K562 (cell line): ENCODE results near the gene ARL4D. TPM values are rescaled to one million over a fixed set of nuclear protein-coding genes. Genes with fewer than 3 reads are reported as not detected.
A peak's percentile ranks its signal among the peaks of the same experiment; 100 is the strongest.

ENCODE experiments used
- BHLHE40 ChIP-seq: IDR thresholded peaks from 2 replicates; pipeline ENCODE4 v1.6.1; 2011; ENCODE audit warnings: low read length, improper control_type of control experiment
- C11orf30 ChIP-seq: fragments of 450-650 bp; IDR thresholded peaks from 2 replicates; pipeline ENCODE4 v1.6.1; 2016; ENCODE audit warnings: low read depth, mild to moderate bottlenecking
- MAFF ChIP-seq: IDR thresholded peaks from 2 replicates; pipeline ENCODE4 v1.6.1; 2012; ENCODE audit warnings: low read length, improper control_type of control experiment
- MYC ChIP-seq, 2 experiments: fragments of 250-450 bp in 1 of 2; sonication (Bioruptor Pico) in 1 of 2; IDR thresholded peaks; 2 replicates each; pipeline versions ENCODE4 v1.5.1 to v1.6.1; 2012 to 2021; ENCODE audit warnings: low read depth in 2 of 2, borderline replicate concordance in 1 of 2, improper control_type of control experiment in 1 of 2, low read length in 1 of 2, mild to moderate bottlenecking in 1 of 2, moderate library complexity in 1 of 2
- NR2C1 ChIP-seq, 2 experiments: fragments of 450-650 bp; IDR thresholded peaks; 2 replicates each; pipeline ENCODE4 v1.6.1; 2017; ENCODE audit warnings: mild to moderate bottlenecking in 2 of 2, antibody characterized with exemption in 1 of 2, inconsistent platforms in 1 of 2, missing compliant biosample characterization in 1 of 2, missing genetic modification characterization in 1 of 2
- SMARCA5 ChIP-seq: fragments of 450-650 bp; IDR thresholded peaks from 2 replicates; pipeline ENCODE4 v1.6.1; 2016
- TOE1 ChIP-seq, 2 experiments: fragments of 450-650 bp in 1 of 2; sonication (generic) in 1 of 2; formaldehyde crosslinking in 1 of 2; IDR thresholded peaks; 2 replicates each; pipeline versions ENCODE4 v1.7.1 to v1.8.0; 2016 to 2022; ENCODE audit warnings: borderline replicate concordance in 2 of 2, mild to moderate bottlenecking in 2 of 2, antibody characterized with exemption in 1 of 2, inconsistent platforms in 1 of 2, low read depth in 1 of 2, missing genetic modification reagents in 1 of 2, moderate library complexity in 1 of 2
- TSC22D4 ChIP-seq: fragments of 450-650 bp; IDR thresholded peaks from 2 replicates; pipeline ENCODE4 v1.6.1; 2016; ENCODE audit warnings: missing genetic modification characterization, missing biosample characterization, control low read depth
- XRCC5 ChIP-seq: fragments of 200-400 bp; formaldehyde crosslinking; IDR thresholded peaks from 2 replicates; pipeline ENCODE4 v1.6.1; 2017; ENCODE audit warnings: low read depth, mild to moderate bottlenecking, low read length
- ZNF274 ChIP-seq: IDR thresholded peaks from 2 replicates; pipeline ENCODE4 v1.6.1; 2011; ENCODE audit warnings: low read depth, mild to moderate bottlenecking, low read length, moderate library complexity, borderline replicate concordance
- ZNF3 ChIP-seq: fragments of 250-450 bp; sonication (Bioruptor Pico); IDR thresholded peaks from 2 replicates; pipeline ENCODE4 v1.5.0; 2021; ENCODE audit warnings: mild to moderate bottlenecking, moderate library complexity
- polyA plus RNA-seq, 8 experiments: library from polyadenylated mRNA; depleted of rRNA in 4 of 8; stranded (reverse) in 5 of 8; unstranded in 3 of 8; fragments of >200 nt; fragmentation: Nextera tagmentation in 2 of 8; fragmentation: Illumina TruSeq in 1 of 8; extraction: Ambion mirVana in 2 of 8; extraction: Trizol in 1 of 8; gene quantifications; 2 replicates each; pipeline versions ENCODE4 v1.2.1 to v1.2.3, GENCODE V29; 2011 to 2014; ENCODE audit warnings: inconsistent platforms in 1 of 8, missing spikeins in 1 of 8
- total RNA-seq, 7 experiments: library from RNA; depleted of rRNA in 6 of 7; stranded (reverse); fragments of >200 nt in 6 of 7; fragmentation: Illumina TruSeq in 2 of 7; extraction: Trizol in 2 of 7; gene quantifications; 2 replicates each; pipeline versions ENCODE4 v1.2.1 to v1.2.3, GENCODE V29; 2011 to 2021; ENCODE audit warnings: low replicate concordance in 1 of 7
- TF ChIP-seq, protein P1 (sequence below): fragments of 250-450 bp; sonication (Bioruptor Pico); IDR thresholded peaks from 2 replicates; pipeline ENCODE4 v1.4.0; 2020; ENCODE audit warnings: mild to moderate bottlenecking, moderate library complexity
- TF ChIP-seq, protein P2 (sequence below): sonication (generic); formaldehyde crosslinking; IDR thresholded peaks from 2 replicates; pipeline ENCODE4 v1.8.0; 2022; ENCODE audit warnings: missing genetic modification reagents, mild to moderate bottlenecking, borderline replicate concordance
- TF ChIP-seq, protein P3 (sequence below): fragments of 250-450 bp; sonication (Bioruptor Pico); IDR thresholded peaks from 2 replicates; pipeline ENCODE4 v1.4.0; 2020; ENCODE audit warnings: mild to moderate bottlenecking, moderate library complexity, borderline replicate concordance
- TF ChIP-seq, protein P4 (sequence below), 2 experiments: fragments of 450-650 bp in 1 of 2; sonication (generic) in 1 of 2; formaldehyde crosslinking in 1 of 2; IDR thresholded peaks in 1 of 2; conservative IDR thresholded peaks in 1 of 2; 2 replicates each; pipeline versions ENCODE4 v1.6.1 to v1.8.1; 2016 to 2023; ENCODE audit warnings: mild to moderate bottlenecking in 2 of 2, moderate library complexity in 2 of 2, inconsistent platforms in 1 of 2, missing genetic modification reagents in 1 of 2

Gene ARL4D
- total and polyA plus RNA-seq, 9 of the 15 experiments (the other 6 are each of a cell fraction or from before 2014, with no cell fraction given): 0.07 to 0.53 (median 0.28) TPM; not detected in 1

DNA sequence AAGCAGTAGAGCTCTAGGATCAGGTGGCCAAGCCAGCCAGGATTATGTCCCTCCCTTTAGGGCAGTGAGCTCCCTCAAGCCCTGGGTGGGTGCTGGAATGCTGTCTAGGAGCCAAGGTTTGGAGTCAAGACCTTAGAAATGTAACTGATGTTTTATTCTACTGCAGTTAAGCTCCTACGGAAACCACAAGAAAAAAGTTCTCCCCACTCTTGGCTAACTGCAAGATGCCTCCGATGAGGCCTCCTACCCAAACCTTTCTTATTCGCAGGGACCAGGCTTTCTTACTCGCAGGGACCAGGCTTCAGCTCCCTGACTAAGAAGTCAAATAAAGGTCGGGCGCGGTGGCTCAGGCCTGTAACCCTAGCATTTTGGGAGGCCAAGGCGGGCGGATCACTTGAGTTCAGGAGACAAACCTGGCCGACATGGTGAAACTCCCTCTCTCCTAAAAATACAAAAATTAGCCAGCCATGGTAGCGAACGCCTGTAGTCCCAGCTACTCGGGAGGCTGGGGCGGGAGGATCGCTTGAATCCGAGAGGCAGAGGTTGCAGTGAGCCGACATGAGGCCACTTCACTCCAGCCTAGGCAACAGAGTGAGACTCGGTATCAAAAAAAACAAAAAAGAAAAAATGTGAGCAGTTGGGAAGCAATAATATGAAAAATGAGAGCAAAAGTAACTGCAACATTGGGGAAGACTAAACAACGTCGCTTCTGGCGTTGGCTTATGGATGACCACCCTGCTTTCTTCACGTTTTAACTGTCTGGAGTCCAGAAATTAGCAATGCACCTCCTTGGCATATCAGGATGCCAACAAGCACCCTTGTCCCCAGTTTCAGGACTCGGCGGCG lies 31.7 kb upstream of the ARL4D start (continued):
- TF ChIP-seq, protein P1, sequence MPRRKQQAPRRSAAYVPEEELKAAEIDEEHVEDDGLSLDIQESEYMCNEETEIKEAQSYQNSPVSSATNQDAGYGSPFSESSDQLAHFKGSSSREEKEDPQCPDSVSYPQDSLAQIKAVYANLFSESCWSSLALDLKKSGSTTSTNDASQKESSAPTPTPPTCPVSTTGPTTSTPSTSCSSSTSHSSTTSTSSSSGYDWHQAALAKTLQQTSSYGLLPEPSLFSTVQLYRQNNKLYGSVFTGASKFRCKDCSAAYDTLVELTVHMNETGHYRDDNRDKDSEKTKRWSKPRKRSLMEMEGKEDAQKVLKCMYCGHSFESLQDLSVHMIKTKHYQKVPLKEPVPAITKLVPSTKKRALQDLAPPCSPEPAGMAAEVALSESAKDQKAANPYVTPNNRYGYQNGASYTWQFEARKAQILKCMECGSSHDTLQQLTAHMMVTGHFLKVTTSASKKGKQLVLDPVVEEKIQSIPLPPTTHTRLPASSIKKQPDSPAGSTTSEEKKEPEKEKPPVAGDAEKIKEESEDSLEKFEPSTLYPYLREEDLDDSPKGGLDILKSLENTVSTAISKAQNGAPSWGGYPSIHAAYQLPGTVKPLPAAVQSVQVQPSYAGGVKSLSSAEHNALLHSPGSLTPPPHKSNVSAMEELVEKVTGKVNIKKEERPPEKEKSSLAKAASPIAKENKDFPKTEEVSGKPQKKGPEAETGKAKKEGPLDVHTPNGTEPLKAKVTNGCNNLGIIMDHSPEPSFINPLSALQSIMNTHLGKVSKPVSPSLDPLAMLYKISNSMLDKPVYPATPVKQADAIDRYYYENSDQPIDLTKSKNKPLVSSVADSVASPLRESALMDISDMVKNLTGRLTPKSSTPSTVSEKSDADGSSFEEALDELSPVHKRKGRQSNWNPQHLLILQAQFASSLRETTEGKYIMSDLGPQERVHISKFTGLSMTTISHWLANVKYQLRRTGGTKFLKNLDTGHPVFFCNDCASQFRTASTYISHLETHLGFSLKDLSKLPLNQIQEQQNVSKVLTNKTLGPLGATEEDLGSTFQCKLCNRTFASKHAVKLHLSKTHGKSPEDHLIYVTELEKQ (CRISPR knock-in tag): no peak
- no peak for TF ChIP-seq C11orf30
- 0 out of 2 replicates have a peak, but pooled peaks have one; percentile 22 for TF ChIP-seq SMARCA5
- no peak for TF ChIP-seq ZNF3
- TF ChIP-seq MAFF: peak; percentile 38; the same call in 1 of the 2 replicates
- TF ChIP-seq XRCC5: peak; percentile 82; the same call in 1 of the 2 replicates
- TF ChIP-seq, protein P2, sequence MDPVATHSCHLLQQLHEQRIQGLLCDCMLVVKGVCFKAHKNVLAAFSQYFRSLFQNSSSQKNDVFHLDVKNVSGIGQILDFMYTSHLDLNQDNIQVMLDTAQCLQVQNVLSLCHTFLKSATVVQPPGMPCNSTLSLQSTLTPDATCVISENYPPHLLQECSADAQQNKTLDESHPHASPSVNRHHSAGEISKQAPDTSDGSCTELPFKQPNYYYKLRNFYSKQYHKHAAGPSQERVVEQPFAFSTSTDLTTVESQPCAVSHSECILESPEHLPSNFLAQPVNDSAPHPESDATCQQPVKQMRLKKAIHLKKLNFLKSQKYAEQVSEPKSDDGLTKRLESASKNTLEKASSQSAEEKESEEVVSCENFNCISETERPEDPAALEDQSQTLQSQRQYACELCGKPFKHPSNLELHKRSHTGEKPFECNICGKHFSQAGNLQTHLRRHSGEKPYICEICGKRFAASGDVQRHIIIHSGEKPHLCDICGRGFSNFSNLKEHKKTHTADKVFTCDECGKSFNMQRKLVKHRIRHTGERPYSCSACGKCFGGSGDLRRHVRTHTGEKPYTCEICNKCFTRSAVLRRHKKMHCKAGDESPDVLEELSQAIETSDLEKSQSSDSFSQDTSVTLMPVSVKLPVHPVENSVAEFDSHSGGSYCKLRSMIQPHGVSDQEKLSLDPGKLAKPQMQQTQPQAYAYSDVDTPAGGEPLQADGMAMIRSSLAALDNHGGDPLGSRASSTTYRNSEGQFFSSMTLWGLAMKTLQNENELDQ (CRISPR knock-in tag): no peak
- no peak for TF ChIP-seq NR2C1 (IDR thresholded peaks at IDR 0.05)
- no peak for TF ChIP-seq NR2C1 (tag; IDR thresholded peaks at IDR 0.05)
- TF ChIP-seq, protein P3, sequence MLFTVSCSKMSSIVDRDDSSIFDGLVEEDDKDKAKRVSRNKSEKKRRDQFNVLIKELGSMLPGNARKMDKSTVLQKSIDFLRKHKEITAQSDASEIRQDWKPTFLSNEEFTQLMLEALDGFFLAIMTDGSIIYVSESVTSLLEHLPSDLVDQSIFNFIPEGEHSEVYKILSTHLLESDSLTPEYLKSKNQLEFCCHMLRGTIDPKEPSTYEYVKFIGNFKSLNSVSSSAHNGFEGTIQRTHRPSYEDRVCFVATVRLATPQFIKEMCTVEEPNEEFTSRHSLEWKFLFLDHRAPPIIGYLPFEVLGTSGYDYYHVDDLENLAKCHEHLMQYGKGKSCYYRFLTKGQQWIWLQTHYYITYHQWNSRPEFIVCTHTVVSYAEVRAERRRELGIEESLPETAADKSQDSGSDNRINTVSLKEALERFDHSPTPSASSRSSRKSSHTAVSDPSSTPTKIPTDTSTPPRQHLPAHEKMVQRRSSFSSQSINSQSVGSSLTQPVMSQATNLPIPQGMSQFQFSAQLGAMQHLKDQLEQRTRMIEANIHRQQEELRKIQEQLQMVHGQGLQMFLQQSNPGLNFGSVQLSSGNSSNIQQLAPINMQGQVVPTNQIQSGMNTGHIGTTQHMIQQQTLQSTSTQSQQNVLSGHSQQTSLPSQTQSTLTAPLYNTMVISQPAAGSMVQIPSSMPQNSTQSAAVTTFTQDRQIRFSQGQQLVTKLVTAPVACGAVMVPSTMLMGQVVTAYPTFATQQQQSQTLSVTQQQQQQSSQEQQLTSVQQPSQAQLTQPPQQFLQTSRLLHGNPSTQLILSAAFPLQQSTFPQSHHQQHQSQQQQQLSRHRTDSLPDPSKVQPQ: no peak
- TF ChIP-seq ZNF274: 0 out of 2 replicates have a peak, but pooled peaks have one; percentile 36
- TF ChIP-seq TSC22D4 (tag): no peak
- no peak; the same call in 1 of the 2 replicates for TF ChIP-seq BHLHE40
- no peak for TF ChIP-seq MYC (IDR thresholded peaks at IDR 0.05; ENCODE audit: low read depth, low read length)
- TF ChIP-seq MYC (CRISPR knock-in tag; IDR thresholded peaks at IDR 0.05; ENCODE audit: borderline replicate concordance, low read depth): no peak
- TF ChIP-seq, protein P4, sequence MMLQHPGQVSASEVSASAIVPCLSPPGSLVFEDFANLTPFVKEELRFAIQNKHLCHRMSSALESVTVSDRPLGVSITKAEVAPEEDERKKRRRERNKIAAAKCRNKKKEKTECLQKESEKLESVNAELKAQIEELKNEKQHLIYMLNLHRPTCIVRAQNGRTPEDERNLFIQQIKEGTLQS (IDR thresholded peaks at IDR 0.05): no peak
- TF ChIP-seq, protein P4 (CRISPR knock-in tag; conservative IDR thresholded peaks at IDR 0.05): no peak
- TF ChIP-seq TOE1 (IDR thresholded peaks at IDR 0.05; ENCODE audit: borderline replicate concordance): no peak
- no peak for TF ChIP-seq TOE1 (CRISPR knock-in tag; IDR thresholded peaks at IDR 0.05; ENCODE audit: borderline replicate concordance, low read depth)
